C4-2B (cell line): Measurements from ENCODE around the gene ITPKB.
A peak's percentile ranks its signal among the peaks of the same experiment; 100 is the strongest.

Experiments used
- H3K27ac ChIP-seq: fragments of 450-650 bp; 2 replicates; pipeline ENCODE4 v1.5.1; 2017
- CTCF ChIP-seq: fragments of 450-650 bp; conservative IDR thresholded peaks from 2 replicates; pipeline ENCODE4 v1.5.1; 2017; ENCODE audit warnings: mild to moderate bottlenecking
- ZFX ChIP-seq: fragments of 450-650 bp; IDR thresholded peaks from 2 replicates; pipeline ENCODE4 v1.6.1; 2017

The ITPKB gene

GRCh38 chr1:226739696-226740065 lies 599 bp upstream of the ITPKB start:
- TF ChIP-seq CTCF: no peak
- no peak for TF ChIP-seq ZFX
- H3K27ac ChIP-seq: no peak overlapping the region

GRCh38 chr1:226738421-226738994 lies 574 bp downstream of the ITPKB start:
- peak; percentile 48; the same call in 1 of the 2 replicates for TF ChIP-seq ZFX
- peak; percentile 19; the same call in 1 of the 2 replicates for TF ChIP-seq CTCF
- peak overlapping the region; percentile 84 for H3K27ac ChIP-seq

GRCh38 chr1:226737819-226738420 lies 1.2 kb downstream of the ITPKB start:
- H3K27ac ChIP-seq: peak overlapping the region; percentile 84
- TF ChIP-seq CTCF: no peak
- no peak for TF ChIP-seq ZFX

GRCh38 chr1:226736908-226737818 lies 1.9 kb downstream of the ITPKB start:
- H3K27ac ChIP-seq: peak overlapping the region; percentile 84; the same call in 1 of the 2 replicates
- TF ChIP-seq ZFX (no peak), CTCF (no peak)

DNA sequence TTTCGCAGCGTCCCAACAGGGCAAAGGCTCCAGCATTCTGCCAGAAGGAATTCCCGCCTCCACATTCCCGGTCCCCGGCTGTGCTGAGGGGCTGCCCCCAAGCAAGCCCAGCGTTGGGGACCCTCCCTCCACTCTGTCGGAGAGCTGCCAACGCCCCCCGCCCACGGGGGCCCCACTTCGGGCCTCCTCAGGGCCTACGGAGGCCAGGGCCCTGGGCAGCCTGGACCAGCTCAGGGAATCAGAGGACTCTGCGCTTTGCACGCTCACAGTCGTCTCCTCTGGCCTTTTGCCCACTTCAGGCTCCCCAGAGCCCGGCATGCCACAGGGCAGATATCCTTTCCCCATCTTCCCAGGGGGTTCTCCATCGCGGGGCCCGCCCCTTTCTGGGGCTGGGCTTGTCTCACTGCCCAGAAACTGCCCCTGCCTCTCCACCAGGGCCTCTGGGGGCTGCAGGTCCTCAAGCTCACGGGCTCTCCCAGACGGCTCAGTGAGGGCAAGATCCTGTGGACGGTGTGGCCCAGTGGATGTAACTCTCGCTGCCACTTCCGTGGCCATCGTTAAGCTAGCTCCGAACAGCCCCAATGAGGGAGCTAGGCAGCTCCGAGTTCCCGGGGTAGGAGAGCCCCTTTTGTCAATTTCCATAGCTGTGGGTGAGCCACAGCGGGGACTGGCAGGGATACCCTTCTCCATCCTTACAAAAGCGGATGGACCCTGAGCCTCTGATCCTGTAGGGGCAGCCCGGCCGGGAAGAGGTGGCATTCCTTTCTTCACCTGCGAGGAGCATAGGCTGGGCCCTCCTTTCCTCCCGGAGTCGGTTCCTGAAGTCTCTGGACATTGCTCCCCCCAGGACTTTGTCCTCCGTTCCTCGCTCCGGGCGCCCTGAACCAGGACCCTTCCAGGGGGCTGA lies 2.8 kb downstream of the ITPKB start:
- no peak for TF ChIP-seq CTCF
- TF ChIP-seq ZFX: no peak

DNA sequence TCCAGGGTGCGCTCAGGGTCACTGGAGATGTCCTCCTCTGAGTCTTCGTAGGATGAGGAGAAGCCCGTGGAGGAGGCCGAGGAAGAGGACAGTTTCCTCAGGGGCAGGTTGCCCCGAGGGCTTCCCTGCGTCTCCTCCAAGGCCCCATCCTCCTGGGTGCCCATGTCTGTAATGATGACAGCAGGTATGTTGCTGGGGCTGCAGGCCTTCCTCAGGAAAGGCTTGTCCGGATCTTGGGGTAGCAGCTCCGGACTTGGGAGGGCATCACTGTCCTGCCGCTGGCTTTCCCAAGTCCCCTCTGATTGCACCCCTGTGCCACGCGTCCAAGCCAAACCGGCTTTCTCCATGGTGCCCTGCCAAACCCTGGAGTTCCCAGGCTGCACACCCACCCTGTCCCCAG lies 3.5 kb downstream of the ITPKB start:
- H3K27ac ChIP-seq: no peak overlapping the region

More for the DNA sequence above, 2.8 kb downstream of the ITPKB start:
- H3K27ac ChIP-seq: no peak overlapping the region

More for the DNA sequence above, 3.5 kb downstream of the ITPKB start:
- no peak for TF ChIP-seq ZFX
- TF ChIP-seq CTCF: no peak
